HG03135 (cell line): ENCODE data around the gene UTP3.
"Not testable (repeated sequence)": the region's sequence is repeated elsewhere in the genome, so short reads cannot be mapped to it uniquely, and the experiment has no call there.

Source experiments
- ATAC-seq: cut with Tn5 transposase; IDR thresholded peaks from one replicate; pipeline ENCODE4 v1.9.1; 2021; ENCODE audit warnings: mild to moderate bottlenecking, moderate library complexity; ENCODE audit not compliant: unreplicated experiment

Gene UTP3, protein sequence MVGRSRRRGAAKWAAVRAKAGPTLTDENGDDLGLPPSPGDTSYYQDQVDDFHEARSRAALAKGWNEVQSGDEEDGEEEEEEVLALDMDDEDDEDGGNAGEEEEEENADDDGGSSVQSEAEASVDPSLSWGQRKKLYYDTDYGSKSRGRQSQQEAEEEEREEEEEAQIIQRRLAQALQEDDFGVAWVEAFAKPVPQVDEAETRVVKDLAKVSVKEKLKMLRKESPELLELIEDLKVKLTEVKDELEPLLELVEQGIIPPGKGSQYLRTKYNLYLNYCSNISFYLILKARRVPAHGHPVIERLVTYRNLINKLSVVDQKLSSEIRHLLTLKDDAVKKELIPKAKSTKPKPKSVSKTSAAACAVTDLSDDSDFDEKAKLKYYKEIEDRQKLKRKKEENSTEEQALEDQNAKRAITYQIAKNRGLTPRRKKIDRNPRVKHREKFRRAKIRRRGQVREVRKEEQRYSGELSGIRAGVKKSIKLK

DNA sequence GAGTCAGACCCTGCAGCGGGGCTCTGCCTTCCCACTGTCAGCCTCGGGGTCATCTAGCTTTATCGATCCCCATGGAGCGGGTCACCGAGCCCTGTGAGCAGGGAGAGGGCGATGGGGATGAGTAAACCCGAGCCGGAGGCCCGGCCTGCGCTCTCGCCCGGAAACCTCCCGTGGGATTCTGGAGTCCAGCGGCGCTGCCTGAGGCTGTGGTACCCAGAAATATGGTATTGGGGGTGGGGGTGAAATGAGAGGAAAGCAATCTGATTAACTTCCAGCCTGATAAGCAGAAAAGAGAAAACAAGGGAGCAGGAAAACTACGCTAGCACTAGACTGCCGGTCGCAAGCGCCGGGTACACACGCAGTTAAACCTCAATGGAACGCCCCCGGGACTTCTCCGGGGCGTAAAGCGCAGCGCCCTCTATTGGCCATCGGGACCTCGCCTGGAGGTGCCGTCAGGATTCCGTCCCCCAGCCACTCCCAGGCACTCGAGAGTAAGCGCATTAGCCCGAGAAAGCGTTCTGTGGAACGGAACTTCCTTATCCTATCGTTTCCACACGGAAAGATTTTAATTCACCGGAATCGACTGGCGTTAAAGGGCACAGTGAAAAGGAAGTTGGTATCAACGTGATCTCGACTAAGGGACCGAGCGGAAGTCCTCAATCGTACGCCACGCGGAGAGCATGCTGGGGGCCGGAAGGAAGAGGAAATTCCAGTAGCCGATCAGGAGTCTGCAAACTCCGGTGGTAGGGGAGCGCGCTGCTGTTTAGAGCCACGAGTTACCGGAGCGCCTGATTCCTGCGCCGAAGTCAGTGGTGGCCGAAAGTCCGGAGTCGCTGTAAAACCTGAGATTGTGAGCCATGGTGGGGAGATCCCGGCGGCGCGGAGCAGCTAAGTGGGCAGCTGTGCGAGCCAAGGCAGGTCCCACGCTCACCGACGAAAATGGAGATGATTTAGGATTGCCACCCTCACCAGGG lies at the start of gene UTP3:
Gene UTP3 (plus strand): TSS at position 712 of the 974 bp plus-strand sequence. CDS start 146 bp downstream, at position 858.
- ATAC-seq = peak; percentile 95

- ATAC-seq = no peak
These were observed 48.1 kb upstream of the UTP3 start for GRCh38 chr4:70640192-70640591.

DNA sequence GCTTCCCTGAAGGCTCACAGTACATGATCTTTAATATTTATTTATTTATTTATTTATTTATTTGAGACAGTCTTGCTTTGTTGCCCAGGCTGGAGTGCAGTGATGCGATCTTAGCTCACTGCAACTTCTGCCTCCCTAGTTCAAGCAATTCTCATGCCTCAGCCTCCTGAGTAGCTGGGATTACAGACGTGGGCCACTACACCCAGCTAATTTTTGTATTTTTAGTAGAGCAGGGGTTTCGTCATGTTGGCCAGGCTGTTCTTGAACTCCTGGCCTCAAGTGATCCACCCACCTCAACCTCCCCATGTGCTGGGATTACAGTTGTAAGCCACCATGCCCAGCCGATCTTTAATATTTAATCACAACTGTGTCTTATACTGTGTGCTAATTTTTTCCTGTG lies 37.6 kb upstream of the UTP3 start:
- ATAC-seq = not testable (repeated sequence)

DNA sequence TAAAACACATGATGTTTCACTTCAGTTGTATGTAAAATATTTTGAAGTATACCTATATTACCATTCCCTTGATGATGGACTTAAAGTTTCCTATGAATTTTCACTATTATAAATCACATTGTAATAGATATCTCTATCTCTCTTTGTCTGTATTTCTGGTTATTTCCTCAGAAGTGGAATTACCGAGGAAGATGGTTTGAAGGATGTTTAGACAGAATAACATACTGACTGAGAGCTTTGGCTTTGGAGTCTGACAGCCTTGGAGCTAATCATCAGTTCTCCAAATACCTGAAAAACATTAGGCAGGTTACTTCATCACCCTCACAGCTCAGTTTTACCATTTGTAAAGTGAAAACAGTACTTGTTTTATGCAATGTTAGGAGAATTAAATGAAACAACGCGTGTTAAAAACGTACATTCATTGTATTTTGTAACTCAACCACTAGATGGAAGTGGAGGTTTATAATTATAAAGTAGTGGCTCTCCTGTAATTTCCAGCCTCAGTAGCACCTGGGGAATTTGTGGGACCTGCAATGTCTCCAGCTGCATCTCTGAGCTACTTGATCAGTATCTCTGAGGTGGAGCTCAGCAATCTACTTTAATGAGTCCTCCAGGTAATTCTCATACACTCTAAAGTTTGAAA lies 36.3 kb upstream of the UTP3 start:
- ATAC-seq = no peak

- ATAC-seq = no peak
These were observed 33.7 kb upstream of the UTP3 start for GRCh38 chr4:70654605-70655011.

GRCh38 chr4:70657326-70657725 lies 31.0 kb upstream of the UTP3 start:
- ATAC-seq = no peak

DNA sequence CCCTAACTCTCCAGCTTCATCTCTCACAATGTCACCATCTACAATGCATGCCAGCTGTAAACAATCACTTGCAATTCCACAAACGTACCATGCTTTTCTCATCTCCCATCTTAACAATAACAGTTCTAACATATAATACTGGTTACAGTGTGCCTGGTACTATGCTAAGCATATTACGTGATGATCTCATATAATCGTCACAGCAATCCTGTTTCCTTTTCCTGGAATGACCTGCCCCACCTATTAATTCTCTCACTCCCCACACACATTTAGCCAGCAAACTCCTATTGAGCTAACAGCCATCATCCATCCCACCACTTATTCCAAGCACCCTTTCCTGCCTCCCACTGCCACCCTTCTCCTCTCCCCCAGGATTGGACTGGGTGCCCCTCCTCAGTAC lies 29.9 kb upstream of the UTP3 start:
- ATAC-seq = no peak

DNA sequence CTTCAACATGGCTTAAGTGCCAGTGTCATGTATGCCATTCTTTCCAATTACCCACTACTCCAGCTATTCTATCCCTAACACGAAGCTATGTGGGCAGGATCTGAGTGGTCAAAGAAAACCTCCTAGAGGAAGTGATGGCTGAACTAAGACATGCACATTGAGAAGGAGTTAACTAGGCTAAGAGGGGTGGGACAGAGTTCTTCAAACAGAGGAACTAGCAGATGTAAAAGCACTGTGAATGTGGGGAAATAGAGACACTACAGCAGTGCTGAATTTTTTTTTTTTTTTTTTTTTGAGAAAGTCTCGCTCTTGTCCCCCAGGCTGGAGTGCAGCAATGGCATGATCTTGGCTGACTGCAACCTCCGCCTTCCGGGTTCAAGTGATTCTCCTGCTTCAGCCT lies 28.2 kb upstream of the UTP3 start:
- ATAC-seq = no peak

- not testable (repeated sequence) for ATAC-seq
These were observed 26.9 kb upstream of the UTP3 start for GRCh38 chr4:70661309-70661922.

- no peak for ATAC-seq
These were observed 22.0 kb upstream of the UTP3 start, which contains the start of gene JCHAIN for GRCh38 chr4:70666369-70666768. Gene JCHAIN (minus strand): TSS chr4:70666508. CDS start chr4:70666490, 18 bp downstream.

DNA sequence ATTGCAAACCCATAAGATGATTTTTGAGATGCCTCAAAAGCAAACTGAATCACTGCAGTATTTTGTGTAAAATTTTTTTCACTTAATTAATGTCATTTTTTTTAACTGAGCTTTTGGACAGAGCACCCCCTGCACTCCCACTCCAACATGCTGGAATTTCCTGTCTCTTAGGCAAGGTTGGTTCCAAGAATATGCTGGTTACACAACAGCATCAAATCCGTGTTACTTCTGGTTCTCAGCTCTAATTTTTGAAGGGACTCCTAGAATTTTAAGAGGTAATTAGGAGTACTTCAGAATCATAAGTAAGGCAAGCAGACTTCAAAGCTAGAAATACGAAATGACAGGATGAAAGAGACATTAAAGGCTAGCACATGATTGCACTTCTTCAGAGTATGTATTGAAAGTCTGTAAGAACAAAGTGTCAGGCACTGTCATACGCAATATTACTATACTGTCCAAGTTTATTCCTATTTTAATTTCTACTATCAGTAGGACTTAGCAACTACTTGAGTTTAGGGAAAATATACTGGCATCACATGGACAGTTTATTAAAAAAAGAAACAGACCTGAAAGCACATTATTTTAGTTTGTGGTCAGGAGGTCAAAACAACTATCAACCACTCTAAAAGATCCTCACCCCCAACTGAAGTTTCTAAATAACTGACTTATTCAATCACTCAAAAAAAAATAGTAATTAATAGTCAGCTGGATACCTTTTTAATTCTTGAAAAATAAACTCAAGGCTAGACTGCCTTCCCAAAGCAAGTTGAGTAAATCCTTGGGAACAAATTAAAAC lies 20.4 kb upstream of the UTP3 start:
- no peak for ATAC-seq

- no peak for ATAC-seq
These were observed 17.9 kb upstream of the UTP3 start for GRCh38 chr4:70670332-70671014.

- ATAC-seq = no peak
These were observed 17.2 kb upstream of the UTP3 start for GRCh38 chr4:70671091-70671490.

DNA sequence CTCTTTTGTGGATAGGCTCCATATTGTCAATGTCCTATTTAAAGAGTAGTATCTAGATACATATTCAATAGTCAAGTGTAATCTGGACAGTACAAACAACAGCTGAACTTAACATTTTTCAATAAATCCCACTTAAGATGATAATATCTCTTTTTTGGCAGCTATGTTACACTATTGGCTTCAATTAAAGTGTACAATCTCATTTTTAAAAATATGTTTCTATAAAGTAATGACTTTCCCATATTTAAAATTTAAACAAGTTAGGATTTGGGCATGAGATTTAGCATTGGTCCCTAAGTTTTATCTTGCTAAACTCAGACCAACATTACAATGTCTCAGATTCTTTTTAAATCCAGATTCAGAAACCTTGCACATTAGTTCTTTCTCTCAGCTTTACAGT lies 14.1 kb upstream of the UTP3 start:
- no peak for ATAC-seq

GRCh38 chr4:70674731-70675130 lies 13.6 kb upstream of the UTP3 start:
- no peak for ATAC-seq

- ATAC-seq = no peak
These were observed 11.7 kb upstream of the UTP3 start for GRCh38 chr4:70676554-70677090.

- ATAC-seq = peak; percentile 73
These were observed 9.8 kb upstream of the UTP3 start for GRCh38 chr4:70678383-70678999.

- ATAC-seq = no peak
These were observed 7.4 kb upstream of the UTP3 start for GRCh38 chr4:70680934-70681333.
